Transverse colon (tissue), 4 donors: ENCODE data around the gene CAPN9. TPM values are rescaled to one million over a fixed set of nuclear protein-coding genes. Genes with fewer than 3 reads are reported as not detected.

ENCODE experiments used
- DNase-seq: peaks from one replicate; pipeline ENCODE4 v3.0.0-alpha.2; 2019
- H3K27ac ChIP-seq, 4 donors: fragments of 200-600 bp; sonication (generic); 2 replicates each; pipeline ENCODE4 v1.5.1; 2016 to 2018; ENCODE audit warnings: inconsistent platforms in 4 of 4
- H3K27me3 ChIP-seq: fragments of 200-600 bp; sonication (generic); 2 replicates; pipeline ENCODE4 v1.5.1; 2017; ENCODE audit warnings: inconsistent platforms
- H3K36me3 ChIP-seq, 4 donors: fragments of 200-600 bp; sonication (generic); 2 replicates each; pipeline ENCODE4 v1.5.1; 2017 to 2019; ENCODE audit warnings: inconsistent platforms in 4 of 4
- H3K4me1 ChIP-seq, 4 donors: fragments of 200-600 bp; sonication (generic); 2 replicates each; pipeline ENCODE4 v1.5.1; 2017 to 2020; ENCODE audit warnings: inconsistent platforms in 4 of 4
- H3K4me3 ChIP-seq, 4 donors: fragments of 200-600 bp; sonication (generic); 1 replicate in 1 of 4; 2 replicates in 3 of 4; pipeline versions ENCODE4 v1.5.1 to v1.6.1; 2017 to 2019; ENCODE audit warnings: inconsistent platforms in 4 of 4
- H3K9me3 ChIP-seq, 2 donors: fragments of 200-600 bp; sonication (generic); 2 replicates each; pipeline ENCODE4 v1.5.1; 2017 to 2019; ENCODE audit warnings: inconsistent platforms in 2 of 2
- CTCF ChIP-seq, 5 experiments: fragments of 200-600 bp in 3 of 5; fragments of 450-650 bp in 2 of 5; sonication (generic) in 3 of 5; IDR thresholded peaks; 1 replicate in 2 of 5; 2 replicates in 3 of 5; pipeline ENCODE4 v1.5.1; 2016 to 2017; ENCODE audit warnings: antibody characterized with exemption in 5 of 5, inconsistent platforms in 3 of 5, mild to moderate bottlenecking in 2 of 5, moderate library complexity in 1 of 5
- EP300 ChIP-seq: sonication (generic); formaldehyde crosslinking; IDR thresholded peaks from one replicate; pipeline ENCODE4 v1.6.1; 2017; ENCODE audit warnings: antibody characterized with exemption, low read depth
- POLR2A ChIP-seq: fragments of 450-650 bp; IDR thresholded peaks from one replicate; pipeline ENCODE4 v1.6.1; 2016; ENCODE audit warnings: antibody characterized with exemption, mild to moderate bottlenecking, moderate library complexity
- POLR2AphosphoS5 ChIP-seq, 3 donors: sonication (generic); formaldehyde crosslinking; IDR thresholded peaks; one replicate each; pipeline ENCODE4 v1.6.1; 2016; ENCODE audit warnings: antibody characterized with exemption in 3 of 3
- WGBS, 2 donors: methylation state at CpG; one replicate each; pipeline ENCODE4 v1.1.5; 2018; ENCODE audit warnings: low coverage in 1 of 2; 5-methylcytosine and 5-hydroxymethylcytosine counted together
- in situ Hi-C, 4 donors: fragments of 200-750 bp; cut with MboI; loops; one replicate each; pipeline versions ENCODE4 v1.15.0 to v1.15.1; 2017; ENCODE audit warnings: low sequenced_read_pairs in 3 of 4, low pct_ligation_motif_present in 1 of 4, low pct_unique_long_range_greater_than_20kb in 1 of 4
- intact Hi-C: fragments of 100-400 bp; cut with DNase I; formaldehyde crosslinking; loops from one replicate; pipeline ENCODE4 v1.15.1; 2023; ENCODE audit warnings: low total_unique reads
- total RNA-seq, 4 donors: library from RNA; depleted of rRNA; stranded (reverse); fragments of >200 nt; gene quantifications; one replicate each; pipeline ENCODE4 v1.1.0, GENCODE V29; 2016

CAPN9 gene
- total RNA-seq, 4 donors from 2014 or later, result 26.3 to 59.9 (median 32.7) TPM

- H3K27me3 ChIP-seq, result no peaks in the 10 kb centered on the region
- no peak overlapping the region for H3K4me3 ChIP-seq
- intact Hi-C loops (no loop called here), in situ Hi-C loops (loop anchor here in 2 of 4 donors (25.0 kb wide), 1 partner anchor 94 kb away; no protein-coding TSS in a partner anchor)
- no peak for DNase-seq
- 77 to 94% methylated on average over 1 of the region's 1 CpG for WGBS, 2 donors
- TF ChIP-seq EP300, result no peak
- TF ChIP-seq CTCF (IDR thresholded peaks at IDR 0.05), result no peak
- no peak for TF ChIP-seq POLR2AphosphoS5 (IDR thresholded peaks at IDR 0.05)
- no peak overlapping the region for H3K27ac ChIP-seq
- H3K36me3 ChIP-seq, result no peaks in the 10 kb centered on the region
- peaks cover 0 to 3% of the 10 kb centered on the region in 2 donors for H3K9me3 ChIP-seq
- H3K4me1 ChIP-seq, result no peaks in the 10 kb centered on the region
These were observed 71.2 kb downstream of the CAPN9 start for GRCh38 chr1:230818367-230818766.

GRCh38 chr1:230818901-230819300 lies 71.7 kb downstream of the CAPN9 start:
- in situ Hi-C loops, result loop anchor here in 2 of 4 donors (25.0 kb wide), 1 partner anchor 93 kb away; no protein-coding TSS in a partner anchor
- 84 to 86% methylated on average over 4 to 6 of the region's 6 CpGs for WGBS, 2 donors
- H3K4me3 ChIP-seq, result no peak overlapping the region

GRCh38 chr1:230819976-230820375 lies 72.8 kb downstream of the CAPN9 start:
- H3K27me3 ChIP-seq, result no peaks in the 10 kb centered on the region

More at GRCh38 chr1:230818901-230819300, 71.7 kb downstream of the CAPN9 start:
- DNase-seq, result no peak
- intact Hi-C loops, result no loop called here
- Histone ChIP-seq H3K9me3 (no peaks in the 10 kb centered on the region), H3K27ac (no peak overlapping the region), H3K36me3 (no peaks in the 10 kb centered on the region), H3K27me3 (no peaks in the 10 kb centered on the region), H3K4me1 (no peaks in the 10 kb centered on the region)
- no peak for TF ChIP-seq EP300
- no peak for TF ChIP-seq CTCF (IDR thresholded peaks at IDR 0.05)
- TF ChIP-seq POLR2AphosphoS5 (IDR thresholded peaks at IDR 0.05), result no peak
- TF ChIP-seq POLR2A, result no peak

GRCh38 chr1:230820568-230820967 lies 73.4 kb downstream of the CAPN9 start:
- no peaks in the 10 kb centered on the region for H3K36me3 ChIP-seq
- no peak for DNase-seq
- no peak overlapping the region for H3K27ac ChIP-seq
- in situ Hi-C loops (loop anchor here in 2 of 4 donors (25.0 kb wide), 1 partner anchor 92 kb away; no protein-coding TSS in a partner anchor), intact Hi-C loops (no loop called here)
- no peaks in the 10 kb centered on the region for H3K9me3 ChIP-seq
- H3K4me3 ChIP-seq, result no peak overlapping the region
- WGBS, 2 donors, result 75% methylated on average over 4 of the region's 4 CpGs; no CpG with 5 or more reads in 1 of the 2 donors
- peaks cover 0 to 13% (median 9%) of the 10 kb centered on the region in 4 donors for H3K4me1 ChIP-seq
- no peaks in the 10 kb centered on the region for H3K27me3 ChIP-seq
- TF ChIP-seq CTCF (IDR thresholded peaks at IDR 0.05), result no peak

More at GRCh38 chr1:230819976-230820375, 72.8 kb downstream of the CAPN9 start:
- Histone ChIP-seq H3K27ac (no peak overlapping the region), H3K36me3 (no peaks in the 10 kb centered on the region), H3K9me3 (no peaks in the 10 kb centered on the region), H3K4me3 (no peak overlapping the region), H3K4me1 (peaks cover 0 to 7% (median 3%) of the 10 kb centered on the region in 4 donors)
- DNase-seq, result no peak
- intact Hi-C loops (no loop called here), in situ Hi-C loops (loop anchor here in 2 of 4 donors (25.0 kb wide), 1 partner anchor 92 kb away; no protein-coding TSS in a partner anchor)
- WGBS, 2 donors, result 89 to 94% methylated on average over 2 to 4 of the region's 4 CpGs
- TF ChIP-seq EP300, result no peak
- TF ChIP-seq POLR2AphosphoS5 (IDR thresholded peaks at IDR 0.05), result no peak
- TF ChIP-seq POLR2A, result no peak
- TF ChIP-seq CTCF (IDR thresholded peaks at IDR 0.05), result no peak
